Stimulated activated CD4-positive, alpha-beta T cell treated with anti-CD3 and anti-CD28 coated beads, Interleukin-4, amount 100 ng/mL, for 24 hours (primary cell): ENCODE measurements around the gene TCERG1L.
"Not testable (repeated sequence)": the region's sequence is repeated elsewhere in the genome, so short reads cannot be mapped to it uniquely, and the experiment has no call there.

Source experiments
- DNase-seq: peaks from one replicate; pipeline ENCODE4 v3.0.0-alpha.2; 2020

TCERG1L gene

DNA sequence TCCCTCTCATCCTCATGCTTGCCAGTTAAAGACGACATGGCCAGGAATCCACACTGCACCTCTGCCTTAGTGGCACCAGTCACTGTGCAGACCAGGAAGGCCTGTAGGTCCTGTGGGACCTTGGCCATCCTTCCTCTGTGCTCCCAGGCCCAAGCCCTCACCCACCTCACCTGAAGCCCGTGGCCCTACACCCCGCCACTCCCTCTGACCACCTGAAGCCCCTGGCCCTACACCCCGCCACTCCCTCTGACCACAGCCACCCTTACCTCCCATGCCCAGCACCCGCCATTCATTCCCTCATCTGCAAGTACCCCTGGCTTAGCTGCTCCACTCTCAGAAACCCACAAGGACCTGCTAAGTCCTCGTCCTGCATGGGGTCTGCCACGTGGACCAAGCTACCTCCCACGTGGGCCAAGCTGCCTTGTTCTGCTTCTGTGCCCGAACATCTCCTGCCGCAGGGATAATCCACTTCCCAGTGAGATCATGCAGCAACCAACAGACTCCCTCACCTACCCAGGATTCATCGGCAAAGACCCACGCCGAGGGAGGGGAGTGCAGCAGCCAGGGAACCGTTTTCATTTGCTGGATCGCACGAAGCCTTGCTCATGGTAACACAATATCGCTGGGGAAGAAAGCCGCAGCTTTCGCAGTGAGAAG is 151.2 kb downstream of the TCERG1L start:
- no peak for DNase-seq

DNA sequence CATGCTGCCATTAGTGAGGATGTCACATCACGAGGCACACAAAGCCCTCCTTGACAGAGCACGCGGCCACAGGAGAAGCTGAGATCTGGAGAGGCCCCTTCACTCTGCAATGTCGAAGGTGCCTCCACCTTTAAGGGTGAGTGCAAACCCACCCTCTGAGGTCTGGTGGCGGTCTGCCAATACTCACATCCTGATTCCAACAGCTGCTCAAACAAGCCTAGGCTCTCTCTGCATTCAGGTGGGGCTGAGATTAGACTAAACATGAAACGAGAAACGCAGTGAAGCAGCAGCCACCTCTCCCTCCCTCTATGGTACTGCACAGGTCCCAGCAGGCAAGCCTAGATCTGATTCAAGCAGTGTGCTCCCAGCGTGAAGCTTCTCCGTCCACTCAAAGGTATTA is 151.8 kb downstream of the TCERG1L start:
- DNase-seq: no peak

DNA sequence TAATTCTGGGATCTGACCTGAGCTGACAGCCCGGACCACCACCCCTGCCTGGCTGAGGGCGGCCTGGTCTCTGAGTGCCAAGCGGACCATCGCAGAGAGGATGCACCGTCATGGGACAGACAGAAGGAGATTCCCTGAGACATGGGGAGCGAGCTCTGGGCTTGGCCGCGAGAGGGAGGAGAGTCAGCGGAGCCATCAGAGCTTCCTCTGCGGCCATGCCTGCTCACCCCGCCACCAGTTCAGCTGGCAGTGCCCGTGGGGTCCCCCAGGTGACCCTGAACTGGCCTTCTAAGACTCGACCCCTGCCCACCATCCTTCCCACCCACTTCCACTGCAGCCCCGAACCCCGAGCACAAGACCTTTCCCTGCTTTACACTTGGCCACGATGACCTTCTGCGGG is 152.8 kb downstream of the TCERG1L start:
- DNase-seq: no peak

DNA sequence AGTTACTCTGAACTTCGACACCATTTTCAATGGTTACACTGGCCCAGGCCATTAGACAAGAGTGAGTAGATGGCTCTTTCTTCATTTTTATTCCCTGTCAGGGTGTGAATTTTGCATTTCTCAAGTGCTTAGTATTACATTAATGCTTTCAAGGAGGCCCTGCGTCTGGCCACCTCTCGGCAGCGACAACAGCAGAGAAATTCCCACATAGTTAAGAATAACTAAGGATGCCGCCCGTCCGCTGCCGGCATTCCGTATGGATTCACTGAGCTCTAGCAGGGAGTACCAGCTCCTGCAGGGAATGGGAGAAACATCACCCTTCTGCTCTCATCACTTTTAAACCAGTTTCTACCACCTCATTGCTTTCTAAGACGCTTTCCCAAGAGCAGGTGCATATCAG is 153.6 kb downstream of the TCERG1L start:
- DNase-seq: no peak

DNA sequence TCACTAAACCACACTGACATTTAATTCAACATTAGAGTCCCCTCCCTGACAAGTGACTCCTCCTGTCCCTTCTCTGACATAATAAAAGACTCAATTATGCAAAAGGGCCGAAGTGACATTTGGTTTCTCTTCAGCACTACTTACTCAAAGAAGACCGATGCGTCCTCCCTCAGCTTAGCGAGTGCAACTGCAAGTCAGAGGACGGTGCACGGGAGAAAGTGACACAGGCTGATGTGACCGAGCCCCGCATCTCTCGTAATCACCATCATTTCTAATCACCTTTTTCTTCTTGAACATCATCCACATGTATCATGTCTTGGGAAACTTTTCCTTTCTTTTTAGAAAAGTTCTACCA is 155.7 kb downstream of the TCERG1L start:
- DNase-seq: no peak

DNA sequence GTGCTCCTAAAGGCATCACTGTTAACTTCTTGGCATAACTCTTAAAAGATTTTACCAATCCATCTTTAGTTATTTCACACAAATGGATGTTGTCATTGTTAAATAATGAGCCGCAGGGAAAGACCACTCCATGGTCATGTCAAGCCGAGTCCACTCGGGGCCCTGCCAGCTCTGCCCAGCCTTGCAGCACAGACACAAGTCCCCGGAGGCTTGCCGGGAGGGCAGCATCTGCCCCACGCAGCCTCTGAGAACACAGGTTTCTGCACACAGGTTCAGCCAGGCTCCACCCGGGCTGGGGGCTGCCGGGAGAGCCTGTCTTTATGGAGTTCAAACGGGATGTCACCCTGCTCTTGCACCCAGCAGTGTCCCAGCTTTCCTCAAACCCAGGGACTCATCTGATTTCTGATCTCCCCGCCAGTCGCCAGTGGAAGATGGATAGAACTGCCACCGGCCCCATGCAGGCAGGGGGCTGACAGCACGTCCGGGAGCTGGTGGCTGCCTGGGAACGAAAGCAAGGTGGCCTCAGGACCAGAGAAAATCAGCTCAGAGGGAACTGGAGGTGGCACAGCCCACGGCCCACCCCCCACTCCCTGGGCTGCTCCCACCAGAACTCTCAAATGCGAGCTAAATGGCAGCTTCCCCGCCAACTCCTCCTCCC is 156.2 kb downstream of the TCERG1L start:
- no peak for DNase-seq

DNA sequence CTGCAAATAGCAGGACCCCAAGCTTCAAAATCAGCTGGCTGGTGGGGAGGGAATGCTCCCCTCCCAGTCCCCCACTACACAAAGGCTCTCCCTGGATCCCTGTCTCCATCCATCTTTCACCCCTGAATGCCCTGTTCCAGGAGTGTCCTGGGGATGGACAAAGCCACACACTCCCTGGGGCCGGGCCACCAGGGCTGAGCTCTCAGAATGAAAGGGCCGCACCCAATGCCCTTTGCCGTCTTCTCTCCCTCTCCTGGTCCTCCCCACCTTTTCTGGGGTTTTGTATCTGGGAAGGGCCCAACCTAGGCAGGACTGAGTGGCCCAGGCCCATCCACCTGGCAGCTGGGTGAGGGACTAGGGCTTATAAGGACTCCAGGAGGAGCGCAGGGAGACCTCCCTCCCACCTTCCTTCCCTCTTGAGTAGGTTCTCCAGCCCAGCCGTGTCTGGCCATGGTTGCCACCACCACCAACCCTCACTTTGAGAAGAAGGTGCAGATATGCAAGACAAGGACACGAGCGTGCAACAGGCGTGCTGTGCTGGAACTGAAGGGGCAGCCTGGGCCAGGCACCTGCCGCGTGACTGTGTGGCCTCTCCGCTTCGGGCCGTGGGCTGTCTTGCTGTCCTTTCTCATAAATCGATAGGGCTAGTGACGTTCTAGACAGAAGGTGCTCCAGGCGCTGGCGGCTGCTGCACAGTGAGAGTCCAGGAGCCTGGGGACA is 157.1 kb downstream of the TCERG1L start:
- no peak for DNase-seq

DNA sequence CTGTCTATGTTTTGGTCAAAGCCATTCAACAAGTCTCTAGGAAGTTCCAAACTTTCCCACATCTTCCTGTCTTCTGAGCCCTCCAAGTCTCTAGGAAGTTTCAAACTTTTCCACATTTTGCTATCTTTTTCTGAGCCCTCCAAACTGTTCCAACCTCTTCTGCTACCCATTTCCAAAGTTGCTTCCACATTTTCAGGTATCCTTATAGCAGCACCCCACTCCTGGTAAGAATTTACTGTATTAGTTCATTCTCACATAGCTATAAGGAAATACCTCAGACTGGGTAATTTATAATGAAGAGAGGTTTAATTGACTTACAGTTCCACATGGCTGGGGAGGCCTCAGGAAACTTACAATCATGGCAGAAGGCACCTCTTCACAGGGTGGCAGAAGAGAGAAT is 159.1 kb downstream of the TCERG1L start:
- DNase-seq: not testable (repeated sequence)

DNA sequence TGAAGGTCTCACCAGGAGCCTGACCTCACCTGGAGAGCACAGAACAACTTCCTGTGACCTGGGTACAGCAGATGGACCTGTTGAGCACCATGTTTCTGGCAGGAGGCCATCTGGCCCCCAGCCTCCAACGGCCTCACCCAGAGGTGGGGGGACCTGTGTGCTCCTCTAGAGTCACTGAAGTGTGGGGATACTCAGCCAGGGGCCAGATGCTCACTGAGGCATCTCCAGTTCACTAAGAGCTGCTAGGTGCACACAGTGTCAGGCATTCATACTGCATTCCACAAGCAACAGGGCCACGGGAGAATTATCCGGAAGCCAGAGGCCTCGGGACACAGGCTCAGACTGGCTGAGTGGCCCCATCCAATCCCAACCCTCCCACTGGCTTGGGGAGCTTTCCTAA is 161.4 kb downstream of the TCERG1L start:
- no peak for DNase-seq

DNA sequence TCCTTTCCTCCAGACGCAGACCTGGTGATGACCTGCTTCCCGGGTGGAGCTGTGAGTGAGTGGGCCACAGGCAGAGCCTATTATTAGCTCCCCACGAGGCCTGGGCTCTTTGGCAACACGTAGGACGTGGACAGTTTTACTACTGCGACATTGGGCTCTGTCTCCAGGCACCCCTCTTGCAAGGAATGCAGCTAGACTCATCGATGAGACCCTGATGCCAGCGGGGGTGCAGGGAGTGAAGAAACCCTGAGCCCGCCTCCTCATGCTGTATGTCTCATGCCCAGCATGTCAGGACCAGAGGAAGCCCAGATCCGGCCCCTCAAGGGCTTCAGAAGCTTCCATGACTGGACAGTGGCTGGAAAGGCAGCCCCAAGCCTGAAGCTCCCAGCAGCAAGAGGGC is 161.9 kb downstream of the TCERG1L start:
- no peak for DNase-seq

DNA sequence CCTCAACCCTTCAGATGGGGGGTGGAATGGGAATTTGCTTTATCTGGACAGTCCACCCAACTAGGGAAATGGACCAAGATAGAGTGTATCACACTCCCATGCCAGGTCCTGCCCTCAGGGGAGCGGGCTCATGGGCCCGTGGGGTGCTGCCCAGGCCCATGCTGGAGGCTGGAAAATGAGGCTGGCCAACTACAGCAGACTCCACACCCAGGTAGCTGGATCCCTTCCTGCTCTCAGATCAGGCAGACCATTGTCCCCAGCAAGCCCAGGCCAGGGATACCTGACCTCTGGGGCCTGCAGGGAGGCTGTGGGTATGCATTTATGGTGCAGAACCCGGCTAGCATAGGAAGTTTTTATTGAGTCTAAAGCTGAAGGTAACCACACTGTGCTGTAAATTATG is 162.4 kb downstream of the TCERG1L start:
- DNase-seq: no peak

DNA sequence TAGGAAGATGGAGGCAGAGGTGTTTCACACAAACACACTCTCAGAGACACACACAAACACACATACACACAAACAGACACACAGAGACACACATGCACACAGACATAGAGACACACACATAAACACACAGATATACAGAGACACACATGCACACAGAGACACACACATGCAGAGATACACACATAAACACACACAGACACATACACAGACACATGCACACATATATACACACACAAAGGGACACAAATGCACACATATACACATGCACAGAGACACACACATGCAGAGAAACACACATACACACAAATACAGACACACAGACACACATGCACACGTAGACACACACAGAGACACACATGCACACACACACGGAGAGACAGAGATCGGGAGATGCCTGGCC is 163.3 kb downstream of the TCERG1L start:
- DNase-seq: no peak

DNA sequence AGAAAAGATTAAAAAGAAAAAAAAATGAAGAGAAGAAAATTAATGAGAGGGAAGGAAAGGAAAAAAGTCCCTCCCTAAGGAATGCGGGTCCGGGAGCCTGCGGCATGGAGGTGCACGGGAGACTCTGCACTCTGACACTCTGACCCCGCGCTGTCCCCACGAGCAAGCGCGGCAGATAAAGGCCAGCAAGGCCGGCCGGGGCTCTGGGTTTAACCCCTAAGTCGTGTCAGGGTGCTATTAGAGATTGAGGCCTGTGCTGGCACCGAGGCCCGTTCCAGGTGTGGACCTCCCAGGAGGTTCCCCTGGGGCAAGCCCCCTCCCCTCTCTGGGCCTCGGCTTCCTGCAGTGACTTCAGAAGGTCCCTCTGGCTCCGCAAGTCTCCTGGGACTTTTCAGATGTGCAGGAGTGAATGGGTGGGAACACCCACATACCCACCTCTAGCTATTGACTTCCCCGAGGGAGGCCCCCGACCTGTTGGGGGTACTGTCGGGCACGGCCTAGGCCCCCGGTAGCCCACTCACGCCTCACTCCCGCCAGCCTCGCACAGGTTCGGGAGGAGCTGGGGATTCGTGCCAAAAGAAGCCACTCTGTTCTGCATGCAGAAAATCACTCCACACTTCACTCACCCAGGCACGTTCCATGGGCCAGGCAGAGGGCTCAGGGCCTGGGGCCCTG is 164.1 kb downstream of the TCERG1L start:
- no peak for DNase-seq

DNA sequence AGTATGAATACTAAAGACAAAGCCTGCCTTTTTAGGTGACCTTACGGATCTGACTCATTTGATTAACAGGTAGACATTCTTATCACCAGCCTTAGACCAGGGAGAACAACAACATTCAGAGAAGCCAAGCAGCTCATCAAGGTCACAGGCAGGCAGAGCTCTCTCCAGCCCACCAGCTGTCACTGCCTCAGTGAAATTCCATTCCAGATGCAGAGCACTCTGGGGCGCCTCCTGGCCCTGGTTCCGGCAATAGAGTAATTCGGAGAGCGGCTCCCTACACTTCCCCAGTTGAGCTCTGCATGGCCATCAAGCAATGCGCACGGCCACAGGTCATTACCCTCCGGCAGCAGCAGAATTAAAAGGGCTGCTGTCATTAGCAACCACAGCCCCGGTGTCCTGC is 164.7 kb downstream of the TCERG1L start:
- DNase-seq: no peak

DNA sequence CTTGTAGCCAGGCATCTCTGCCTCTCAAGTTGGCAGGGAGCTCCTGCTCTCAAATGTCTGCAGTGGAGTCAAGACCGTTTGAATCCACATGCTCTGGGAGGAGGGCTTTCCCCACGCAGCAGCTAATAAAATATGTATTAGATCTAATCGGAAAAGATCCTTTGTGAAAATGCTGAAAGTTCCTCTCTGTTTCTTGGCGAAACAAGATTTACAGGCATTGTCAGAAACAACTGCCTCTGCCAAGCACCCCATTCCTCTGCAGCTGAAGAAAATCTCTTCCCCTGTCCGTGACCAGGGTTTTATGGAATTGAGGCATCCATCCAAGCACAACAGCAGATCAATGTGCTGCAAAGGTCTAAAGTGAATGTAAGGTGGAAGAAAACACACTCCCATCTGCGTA is 165.8 kb downstream of the TCERG1L start:
- DNase-seq: no peak

DNA sequence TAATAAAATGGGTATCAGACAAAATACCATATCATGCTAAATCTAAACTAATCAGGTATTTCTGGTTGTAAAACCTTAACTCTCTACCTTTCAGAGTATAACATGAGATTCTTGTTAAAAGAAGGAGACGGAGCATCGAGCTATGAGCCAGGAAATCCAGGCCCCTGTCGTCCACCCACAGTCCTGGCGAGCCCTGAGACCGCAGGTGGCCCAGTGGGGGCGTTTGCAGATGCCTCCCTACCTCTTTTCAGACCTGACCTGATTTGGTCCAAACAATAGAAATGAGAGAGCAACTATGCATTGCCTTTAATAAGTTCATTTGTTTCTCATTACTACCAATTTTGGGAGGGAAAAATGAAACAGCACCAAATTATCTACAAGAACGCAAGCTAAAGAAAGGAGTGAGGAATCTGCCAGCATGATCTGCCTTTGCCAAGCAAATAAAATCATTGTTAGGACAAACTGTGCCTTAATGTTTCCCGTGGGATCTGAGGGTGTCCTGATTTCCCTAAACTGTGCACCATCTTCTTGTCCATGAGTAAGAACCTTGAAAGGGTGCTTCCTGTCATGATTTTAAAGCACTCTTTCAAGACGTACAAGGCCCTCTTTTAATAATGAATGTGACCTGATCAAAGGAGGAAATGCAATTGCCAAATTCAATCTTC is 166.7 kb downstream of the TCERG1L start:
- no peak for DNase-seq

DNA sequence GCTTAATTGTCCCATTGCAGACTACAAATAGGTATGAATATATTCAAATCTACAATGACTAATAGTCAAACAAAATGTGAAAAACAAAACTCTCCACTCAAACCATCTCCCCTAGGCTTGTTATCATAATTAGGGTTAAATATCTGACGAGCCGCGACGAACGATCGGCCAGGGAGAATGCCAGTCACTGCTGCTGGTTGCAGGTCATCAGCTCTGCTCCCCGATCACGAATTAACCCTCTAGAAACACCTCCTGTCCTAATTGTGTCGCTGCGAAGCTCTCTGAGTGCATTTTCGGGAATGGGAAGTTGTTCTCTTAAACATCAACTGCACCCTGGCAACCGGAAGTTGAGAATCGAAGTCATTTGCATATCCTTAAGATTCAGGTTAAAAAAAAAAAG is 167.3 kb downstream of the TCERG1L start:
- DNase-seq: no peak

DNA sequence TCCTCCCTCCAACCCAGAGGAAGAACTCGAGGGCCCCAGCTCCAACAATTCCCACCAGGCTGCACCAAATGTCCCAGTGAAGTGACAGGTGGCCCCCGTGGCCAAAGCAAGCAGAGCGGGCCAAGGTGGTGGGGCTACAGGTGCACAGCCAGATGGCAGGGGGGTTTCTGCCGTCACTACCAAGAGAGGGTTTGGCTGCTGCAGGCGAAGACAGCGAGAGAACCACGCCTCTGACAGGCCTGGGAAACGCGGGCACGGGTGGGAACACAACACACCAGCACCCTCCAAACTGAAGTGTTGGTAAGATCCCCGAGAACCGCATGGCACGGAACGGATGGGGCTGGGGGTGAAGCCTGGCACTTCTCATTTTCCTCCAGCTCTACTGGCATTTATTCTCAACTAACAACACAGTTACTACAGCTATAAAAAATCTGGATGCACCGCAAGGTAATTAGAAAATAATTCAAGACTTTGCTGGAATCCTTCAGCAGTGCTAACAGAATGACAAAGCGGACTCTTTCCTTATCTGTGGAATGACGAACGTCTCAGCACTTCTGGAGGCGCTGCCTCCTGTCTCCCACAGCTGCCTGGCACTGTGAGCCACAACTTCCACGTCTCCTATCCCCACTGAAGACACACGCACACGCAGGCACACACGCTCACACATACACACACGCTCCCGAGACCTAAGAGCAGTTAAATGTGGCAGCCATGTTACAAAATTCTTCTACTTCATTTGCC is 167.9 kb downstream of the TCERG1L start:
- DNase-seq: no peak

DNA sequence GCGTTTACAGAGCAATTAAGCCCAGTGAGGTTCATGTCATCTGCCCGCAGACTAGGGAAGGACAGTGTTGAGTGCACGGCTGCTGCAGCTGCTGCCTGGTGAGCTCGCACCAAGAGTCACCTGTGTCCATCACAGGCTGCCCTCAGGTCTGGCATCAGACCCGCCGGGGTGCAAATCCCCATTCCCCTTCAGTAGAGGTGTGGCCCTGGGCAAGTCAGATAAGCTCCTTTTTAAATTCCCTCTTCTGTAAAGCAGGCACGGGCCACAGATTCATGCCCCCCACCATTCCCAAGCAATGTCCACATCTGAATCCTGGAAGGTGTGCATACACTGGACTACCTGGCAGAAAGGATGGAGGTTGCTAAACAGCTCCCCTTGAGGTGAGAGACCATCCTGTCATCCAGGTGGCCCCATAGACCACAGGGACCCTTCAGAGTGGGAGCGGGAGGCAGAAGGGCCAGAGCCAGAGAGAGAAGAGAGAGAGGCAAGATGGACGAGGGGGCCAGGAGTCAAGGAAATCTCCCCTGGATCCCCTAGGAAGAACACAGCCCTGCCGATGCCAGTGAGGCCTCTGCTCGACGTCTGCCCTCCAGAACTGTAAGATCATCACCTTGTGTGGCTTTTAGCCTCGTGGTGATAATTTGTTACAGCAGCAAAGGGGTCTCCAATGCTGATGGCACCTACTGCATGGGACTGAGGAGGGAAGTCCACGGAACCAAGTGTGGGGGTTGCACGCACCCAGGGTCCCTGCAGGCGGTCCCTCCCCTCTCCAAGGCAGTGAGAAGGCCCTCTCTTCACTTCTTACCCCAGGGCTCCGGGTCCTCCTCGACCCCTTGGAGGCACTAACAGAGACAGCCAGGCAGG is 168.8 kb downstream of the TCERG1L start:
- DNase-seq: no peak

DNA sequence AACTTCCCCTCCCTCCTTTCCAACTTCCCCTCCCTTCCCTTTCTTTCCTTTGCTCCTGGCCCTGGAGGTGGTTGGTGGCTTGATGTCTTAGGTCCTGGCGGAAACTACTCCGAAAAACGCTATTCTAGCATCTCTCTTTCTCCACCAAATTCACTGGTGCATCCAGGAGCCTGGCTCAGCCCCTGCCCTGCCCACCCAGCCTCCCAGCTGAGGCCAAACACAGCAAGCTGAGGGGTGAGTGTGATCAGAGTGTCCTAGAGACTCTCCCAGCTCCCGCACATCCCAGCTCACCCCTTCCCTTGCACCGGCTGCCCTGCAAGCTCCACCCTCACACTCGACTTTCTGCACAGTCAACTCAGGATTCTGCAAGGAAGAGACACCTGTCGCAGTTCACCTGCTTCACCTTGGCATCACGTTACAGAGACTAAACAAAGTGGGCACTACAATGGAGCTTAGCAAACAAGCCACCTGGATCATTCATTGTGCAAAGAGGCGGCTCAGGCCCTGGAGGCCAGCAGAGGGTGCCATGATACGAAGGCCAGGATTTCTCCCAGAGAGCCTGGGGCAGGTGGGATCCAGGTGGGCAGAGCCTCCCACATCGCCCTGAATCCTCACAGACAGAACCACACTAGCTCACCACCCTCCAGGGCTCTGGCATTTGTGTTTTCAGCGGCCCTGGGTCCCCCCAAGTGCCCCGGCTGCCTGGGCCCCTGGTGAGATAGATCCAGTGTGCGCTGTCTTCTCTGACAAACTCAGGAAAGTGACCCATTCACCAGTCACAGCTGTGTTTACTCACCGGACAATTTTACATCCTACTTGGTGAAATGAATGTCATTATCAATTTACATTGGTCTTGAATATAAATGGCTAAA is 169.6 kb downstream of the TCERG1L start:
- no peak for DNase-seq

DNA sequence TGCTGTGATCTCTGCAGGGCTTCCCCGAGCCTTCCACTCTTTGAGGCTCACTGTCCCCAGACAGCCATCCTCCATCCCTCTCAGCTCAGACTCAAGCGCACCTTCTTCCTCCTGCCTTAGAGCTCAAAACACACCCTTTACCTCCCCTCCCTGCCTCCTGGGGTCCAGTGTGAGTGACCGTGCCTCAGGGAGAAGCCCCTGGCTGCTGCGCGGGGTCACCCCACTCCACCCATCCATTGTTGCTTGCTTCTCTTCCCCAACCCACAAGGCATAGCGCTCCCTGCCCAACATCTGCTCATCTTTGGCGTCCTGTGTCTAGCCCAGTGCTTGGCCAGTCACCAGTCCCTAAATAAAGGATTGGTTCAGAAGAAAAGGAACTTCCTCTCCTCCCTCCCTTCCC is 170.3 kb downstream of the TCERG1L start:
- DNase-seq: no peak
